ENCODE results near the gene ZNF592. TPM values are rescaled to one million over a fixed set of nuclear protein-coding genes. Genes with fewer than 3 reads are reported as not detected.
"Not testable (repeated sequence)": the region's sequence is repeated elsewhere in the genome, so short reads cannot be mapped to it uniquely, and the experiment has no call there.

Gene ZNF592
- total and polyA plus RNA-seq, 7 experiments from 2014 or later, result 4.9 to 39.0 (median 37.2) TPM

- H3K4me1 ChIP-seq (ENCODE audit: control insufficient read depth in 2 of 2, insufficient read depth in 2 of 2, low read length in 2 of 2), result peaks cover 22 to 42% of the 10 kb centered on the region in 2 donors
- DNase-seq (peak in 5 of 9 donors; percentile 30 to 63 (median 51)), ATAC-seq (peak; percentile 88)
- no peaks in the 10 kb centered on the region for H3K27me3 Mint-ChIP-seq
- H3K36me3 ChIP-seq (ENCODE audit: control insufficient read depth in 2 of 3, insufficient read depth in 3 of 3, low read length in 3 of 3), result no peaks in the 10 kb centered on the region
- POLR2A ChIA-PET, result interaction anchor here (0.6 to 15.4 kb wide), 13 partner anchors 9 to 127 kb away, joined by 3 to 453 read pairs (median 3); partner anchors contain the start of genes SEC11A, WDR73 and ZNF592
- H3K27ac ChIP-seq (ENCODE audit: low read depth, low read length), result peak overlapping the region; percentile 42
- H3K9me3 ChIP-seq (ENCODE audit: control insufficient read depth in 2 of 3, low read length in 3 of 3), result no peaks in the 10 kb centered on the region
- H3K4me1 Mint-ChIP-seq, result peaks cover 39 to 77% (median 55%) of the 10 kb centered on the region in 7 donors
- H3K4me3 Mint-ChIP-seq, result peak overlapping the region; percentile 69 to 85 (median 77)
- CTCF ChIA-PET, result interaction anchor here (1.7 to 2.6 kb wide), 4 partner anchors 9 to 71 kb away, joined by 4 to 20 read pairs (median 6); partner anchors contain the start of genes SEC11A and WDR73
- intact Hi-C loops (cut with micrococcal nuclease), result loop anchor here in 1 of 2 donors (1.0 kb wide), 1 partner anchor 9 kb away; the partner anchor contains the start of gene SEC11A
- peak overlapping the region; percentile 28 for H3K4me3 ChIP-seq (ENCODE audit: low read length)
- H3K27ac Mint-ChIP-seq, result peak overlapping the region; percentile 85 to 96 (median 95)
- H3K9me3 Mint-ChIP-seq, result peaks cover 0 to 2% (median 0%) of the 10 kb centered on the region in 11 donors
- H3K27me3 ChIP-seq (ENCODE audit: control insufficient read depth in 2 of 2, insufficient read depth in 2 of 2, low read length in 2 of 2), result no peaks in the 10 kb centered on the region
- H3K36me3 Mint-ChIP-seq, result peaks cover 0 to 8% (median 0%) of the 10 kb centered on the region in 5 donors
Measured at GRCh38 chr15:84725001-84725491, 23.3 kb upstream of the ZNF592 start.

- DNase-seq (no peak), ATAC-seq (no peak)
- Histone ChIP-seq H3K27ac (ENCODE audit: low read depth, low read length) (no peak overlapping the region), H3K36me3 (ENCODE audit: control insufficient read depth in 2 of 3, insufficient read depth in 3 of 3, low read length in 3 of 3) (no peaks in the 10 kb centered on the region), H3K9me3 (ENCODE audit: control insufficient read depth in 2 of 3, low read length in 3 of 3) (no peaks in the 10 kb centered on the region), H3K4me1 (ENCODE audit: control insufficient read depth in 2 of 2, insufficient read depth in 2 of 2, low read length in 2 of 2) (peaks cover 12 to 30% of the 10 kb centered on the region in 2 donors), H3K4me3 (ENCODE audit: low read length) (no peak overlapping the region), H3K27me3 (ENCODE audit: control insufficient read depth in 2 of 2, insufficient read depth in 2 of 2, low read length in 2 of 2) (no peaks in the 10 kb centered on the region)
- ChIA-PET POLR2A (interaction anchor here (5.8 to 15.4 kb wide), 3 partner anchors 6 to 16 kb away, joined by 88 to 453 read pairs (median 357); partner anchors contain the start of gene SEC11A), CTCF (interaction anchor here (0.9 kb wide), 1 partner anchor 8 kb away, joined by 8 read pairs; no protein-coding TSS in a partner anchor)
- H3K27ac Mint-ChIP-seq, result peak overlapping the region in 4 of 9 donors; percentile 32 to 78 (median 57)
- peaks cover 24 to 67% (median 39%) of the 10 kb centered on the region in 7 donors for H3K4me1 Mint-ChIP-seq
- H3K4me3 Mint-ChIP-seq, result no peak overlapping the region
- no peaks in the 10 kb centered on the region for H3K27me3 Mint-ChIP-seq
- intact Hi-C loops (cut with micrococcal nuclease), result no loop called here
- H3K9me3 Mint-ChIP-seq, result peaks cover 0 to 2% (median 0%) of the 10 kb centered on the region in 11 donors
- H3K36me3 Mint-ChIP-seq, result peaks cover 0 to 8% (median 0%) of the 10 kb centered on the region in 5 donors
Measured at GRCh38 chr15:84727429-84727828, 21.0 kb upstream of the ZNF592 start.

- H3K4me3 Mint-ChIP-seq, result no peak overlapping the region
- POLR2A ChIA-PET, result interaction anchor here (0.6 to 8.8 kb wide), 5 partner anchors 12 to 86 kb away, joined by 3 to 453 read pairs (median 4); partner anchors contain the start of gene SEC11A
- no peak for ATAC-seq
Measured at GRCh38 chr15:84731774-84732173, 16.6 kb upstream of the ZNF592 start.

GRCh38 chr15:84734794-84735479, 13.5 kb upstream of the ZNF592 start:
- ChIA-PET POLR2A (interaction anchor here (0.6 to 8.8 kb wide), 16 partner anchors 10 to 253 kb away, joined by 3 to 453 read pairs (median 7); partner anchors contain the start of genes NMB, SEC11A and WDR73), CTCF (interaction anchor here (0.6 to 3.2 kb wide), 10 partner anchors 9 to 77 kb away, joined by 3 to 20 read pairs (median 8); partner anchors contain the start of genes NMB and SEC11A)
- peaks cover 36 to 62% (median 50%) of the 10 kb centered on the region in 7 donors for H3K4me1 Mint-ChIP-seq
- peak overlapping the region; percentile 89 to 96 (median 93) for H3K27ac Mint-ChIP-seq
- H3K36me3 Mint-ChIP-seq, result peaks cover 0 to 6% (median 0%) of the 10 kb centered on the region in 5 donors
- H3K4me3 Mint-ChIP-seq, result peak overlapping the region; percentile 71 to 89 (median 84)
- H3K4me1 ChIP-seq (ENCODE audit: control insufficient read depth in 2 of 2, insufficient read depth in 2 of 2, low read length in 2 of 2), result peaks cover 34 to 47% of the 10 kb centered on the region in 2 donors
- no peaks in the 10 kb centered on the region for H3K27me3 Mint-ChIP-seq
- no peaks in the 10 kb centered on the region for H3K9me3 ChIP-seq (ENCODE audit: control insufficient read depth in 2 of 3, low read length in 3 of 3)
- H3K36me3 ChIP-seq (ENCODE audit: control insufficient read depth in 2 of 3, insufficient read depth in 3 of 3, low read length in 3 of 3), result no peaks in the 10 kb centered on the region
- H3K4me3 ChIP-seq (ENCODE audit: low read length), result peak overlapping the region; percentile 56
- no peaks in the 10 kb centered on the region for H3K27me3 ChIP-seq (ENCODE audit: control insufficient read depth in 2 of 2, insufficient read depth in 2 of 2, low read length in 2 of 2)
- ATAC-seq (peak; percentile 85), DNase-seq (peak in 8 of 9 donors; percentile 69 to 83 (median 78))
- intact Hi-C loops (cut with micrococcal nuclease), result loop anchor here (1.0 to 10.0 kb wide), 8 partner anchors 13 to 970 kb away; partner anchors contain the start of genes WDR73 (in 2 of the 2), NMB (in 1 of the 2), SEC11A (in 1 of the 2) and ZNF592 (in 1 of the 2)
- peak overlapping the region; percentile 67 for H3K27ac ChIP-seq (ENCODE audit: low read depth, low read length)
- H3K9me3 Mint-ChIP-seq, result no peaks in the 10 kb centered on the region

More at GRCh38 chr15:84731774-84732173, 16.6 kb upstream of the ZNF592 start:
- Mint-ChIP-seq H3K36me3 (peaks cover 0 to 9% (median 0%) of the 10 kb centered on the region in 5 donors), H3K9me3 (peaks cover 0 to 2% (median 0%) of the 10 kb centered on the region in 11 donors), H3K4me1 (peaks cover 28 to 72% (median 56%) of the 10 kb centered on the region in 7 donors), H3K27ac (no peak overlapping the region), H3K27me3 (no peaks in the 10 kb centered on the region)
- no peaks in the 10 kb centered on the region for H3K9me3 ChIP-seq (ENCODE audit: control insufficient read depth in 2 of 3, low read length in 3 of 3)
- CTCF ChIA-PET, result interaction anchor here (0.6 to 1.1 kb wide), 3 partner anchors 16 to 72 kb away, joined by 3 to 4 read pairs (median 4); partner anchors contain the start of gene SEC11A
- H3K4me3 ChIP-seq (ENCODE audit: low read length), result no peak overlapping the region
- no peak for DNase-seq
- intact Hi-C loops (cut with micrococcal nuclease), result loop anchor here in 1 of 2 donors (10.0 kb wide), 1 partner anchor 973 kb away; no protein-coding TSS in a partner anchor
- H3K36me3 ChIP-seq (ENCODE audit: control insufficient read depth in 2 of 3, insufficient read depth in 3 of 3, low read length in 3 of 3), result no peaks in the 10 kb centered on the region
- no peaks in the 10 kb centered on the region for H3K27me3 ChIP-seq (ENCODE audit: control insufficient read depth in 2 of 2, insufficient read depth in 2 of 2, low read length in 2 of 2)
- no peak overlapping the region for H3K27ac ChIP-seq (ENCODE audit: low read depth, low read length)
- peaks cover 27 to 40% of the 10 kb centered on the region in 2 donors for H3K4me1 ChIP-seq (ENCODE audit: control insufficient read depth in 2 of 2, insufficient read depth in 2 of 2, low read length in 2 of 2)

- H3K4me1 Mint-ChIP-seq, result peaks cover 38 to 62% (median 50%) of the 10 kb centered on the region in 7 donors
- Histone ChIP-seq H3K27ac (ENCODE audit: low read depth, low read length) (peak overlapping the region; percentile 67), H3K4me1 (ENCODE audit: control insufficient read depth in 2 of 2, insufficient read depth in 2 of 2, low read length in 2 of 2) (peaks cover 34 to 47% of the 10 kb centered on the region in 2 donors), H3K4me3 (ENCODE audit: low read length) (peak overlapping the region; percentile 56)
- ChIA-PET POLR2A (interaction anchor here (0.6 to 8.8 kb wide), 19 partner anchors 9 to 253 kb away, joined by 3 to 453 read pairs (median 5); partner anchors contain the start of genes NMB, SEC11A and WDR73), CTCF (interaction anchor here (0.6 to 3.2 kb wide), 11 partner anchors 9 to 69 kb away, joined by 3 to 20 read pairs (median 8); partner anchors contain the start of gene SEC11A)
- H3K36me3 ChIP-seq (ENCODE audit: control insufficient read depth in 2 of 3, insufficient read depth in 3 of 3, low read length in 3 of 3); H3K9me3 ChIP-seq (ENCODE audit: control insufficient read depth in 2 of 3, low read length in 3 of 3); H3K27me3 Mint-ChIP-seq; H3K27me3 ChIP-seq (ENCODE audit: control insufficient read depth in 2 of 2, insufficient read depth in 2 of 2, low read length in 2 of 2); H3K36me3 Mint-ChIP-seq; H3K9me3 Mint-ChIP-seq: not testable (repeated sequence)
- ATAC-seq, result peak; percentile 49
- peak overlapping the region; percentile 89 to 96 (median 93) for H3K27ac Mint-ChIP-seq
- peak in 1 of 9 donors; percentile 49 for DNase-seq
- intact Hi-C loops (cut with micrococcal nuclease), result loop anchor here (1.0 to 10.0 kb wide), 8 partner anchors 13 to 969 kb away; partner anchors contain the start of genes SEC11A (in 2 of the 2), WDR73 (in 2 of the 2), ZNF592 (in 2 of the 2) and NMB (in 1 of the 2)
- H3K4me3 Mint-ChIP-seq, result peak overlapping the region; percentile 71 to 89 (median 84)
Measured at GRCh38 chr15:84735480-84736061, 12.8 kb upstream of the ZNF592 start.

All from naive thymus-derived CD4-positive, alpha-beta T cell (primary cell).